ENCODE data around the gene FANCD2. TPM values are rescaled to one million over a fixed set of nuclear protein-coding genes. Genes with fewer than 3 reads are reported as not detected.
"Not testable (repeated sequence)": the region's sequence is repeated elsewhere in the genome, so short reads cannot be mapped to it uniquely, and the experiment has no call there.

FANCD2 gene
- total RNA-seq, 2 donors from 2014 or later = 35.0 to 110 TPM

- H3K27me3 Mint-ChIP-seq = no peaks in the 10 kb centered on the region
- DNase-seq (ENCODE audit: low spot score) = no peak
- H3K4me3 Mint-ChIP-seq = no peak overlapping the region
- H3K9me3 Mint-ChIP-seq = no peaks in the 10 kb centered on the region
- H3K36me3 Mint-ChIP-seq = no peaks in the 10 kb centered on the region
- no peak overlapping the region for H3K27ac Mint-ChIP-seq
- ATAC-seq = no peak
- peaks cover 21 to 39% of the 10 kb centered on the region in 2 donors for H3K4me1 Mint-ChIP-seq (ENCODE audit: low read depth in 2 of 2)
Observed at GRCh38 chr3:10007126-10007782, 19.0 kb upstream of the FANCD2 start.

- H3K36me3 Mint-ChIP-seq; H3K9me3 Mint-ChIP-seq; H3K27me3 Mint-ChIP-seq; ATAC-seq; H3K27ac Mint-ChIP-seq; DNase-seq (ENCODE audit: low spot score): not testable (repeated sequence)
- Mint-ChIP-seq H3K4me1 (ENCODE audit: low read depth in 2 of 2) (peaks cover 21 to 43% of the 10 kb centered on the region in 2 donors), H3K4me3 (peak overlapping the region; percentile 25)
Observed at GRCh38 chr3:10008216-10008587, 18.0 kb upstream of the FANCD2 start.

GRCh38 chr3:10008588-10009344 is 17.5 kb upstream of the FANCD2 start:
- Mint-ChIP-seq H3K36me3 (no peaks in the 10 kb centered on the region), H3K9me3 (no peaks in the 10 kb centered on the region), H3K27ac (no peak overlapping the region), H3K4me1 (ENCODE audit: low read depth in 2 of 2) (peaks cover 21 to 43% of the 10 kb centered on the region in 2 donors), H3K27me3 (no peaks in the 10 kb centered on the region), H3K4me3 (peak overlapping the region; percentile 54)
- ATAC-seq (peak; percentile 71 to 82), DNase-seq (ENCODE audit: low spot score) (peak; percentile 85)

- Mint-ChIP-seq H3K36me3 (no peaks in the 10 kb centered on the region), H3K4me1 (ENCODE audit: low read depth in 2 of 2) (peaks cover 12 to 32% of the 10 kb centered on the region in 2 donors)
- no peak for DNase-seq (ENCODE audit: low spot score)
Observed at GRCh38 chr3:10010421-10010877, 15.8 kb upstream of the FANCD2 start.

GRCh38 chr3:10010878-10011465 is 15.3 kb upstream of the FANCD2 start:
- Mint-ChIP-seq H3K4me3 (peak overlapping the region; percentile 73), H3K27ac (peak overlapping the region in 1 of 2 donors; percentile 76), H3K36me3 (no peaks in the 10 kb centered on the region), H3K9me3 (no peaks in the 10 kb centered on the region), H3K4me1 (ENCODE audit: low read depth in 2 of 2) (peaks cover 11 to 27% of the 10 kb centered on the region in 2 donors), H3K27me3 (no peaks in the 10 kb centered on the region)
- peak; percentile 96 to 97 for ATAC-seq
- DNase-seq (ENCODE audit: low spot score) = peak; percentile 97

More at GRCh38 chr3:10010421-10010877, 15.8 kb upstream of the FANCD2 start:
- Mint-ChIP-seq H3K9me3 (no peaks in the 10 kb centered on the region), H3K27ac (peak overlapping the region; percentile 35 to 76), H3K4me3 (peak overlapping the region; percentile 73), H3K27me3 (no peaks in the 10 kb centered on the region)
- no peak for ATAC-seq

GRCh38 chr3:10011631-10012030 is 14.6 kb upstream of the FANCD2 start:
- DNase-seq (ENCODE audit: low spot score) (no peak), ATAC-seq (no peak)
- H3K36me3 Mint-ChIP-seq = no peaks in the 10 kb centered on the region
- no peaks in the 10 kb centered on the region for H3K27me3 Mint-ChIP-seq
- H3K9me3 Mint-ChIP-seq = no peaks in the 10 kb centered on the region
- H3K27ac Mint-ChIP-seq = peak overlapping the region in 1 of 2 donors; percentile 53
- H3K4me1 Mint-ChIP-seq (ENCODE audit: low read depth in 2 of 2) = peaks cover 11 to 27% of the 10 kb centered on the region in 2 donors
- peak overlapping the region; percentile 15 for H3K4me3 Mint-ChIP-seq

- H3K4me3 Mint-ChIP-seq = peak overlapping the region; percentile 15
- ATAC-seq (no peak), DNase-seq (ENCODE audit: low spot score) (no peak)
- H3K27ac Mint-ChIP-seq = peak overlapping the region in 1 of 2 donors; percentile 53
- peaks cover 12 to 27% of the 10 kb centered on the region in 2 donors for H3K4me1 Mint-ChIP-seq (ENCODE audit: low read depth in 2 of 2)
- H3K27me3 Mint-ChIP-seq = no peaks in the 10 kb centered on the region
- no peaks in the 10 kb centered on the region for H3K9me3 Mint-ChIP-seq
- no peaks in the 10 kb centered on the region for H3K36me3 Mint-ChIP-seq
Observed at GRCh38 chr3:10012106-10012505, 14.1 kb upstream of the FANCD2 start.

GRCh38 chr3:10015461-10015904 is 10.8 kb upstream of the FANCD2 start:
- Mint-ChIP-seq H3K9me3 (no peaks in the 10 kb centered on the region), H3K4me3 (no peak overlapping the region), H3K27me3 (no peaks in the 10 kb centered on the region), H3K4me1 (ENCODE audit: low read depth in 2 of 2) (peaks cover 25 to 27% of the 10 kb centered on the region in 2 donors), H3K27ac (no peak overlapping the region), H3K36me3 (peaks cover 5% of the 10 kb centered on the region)
- ATAC-seq (no peak), DNase-seq (ENCODE audit: low spot score) (no peak)

GRCh38 chr3:10017636-10018292 is 8.5 kb upstream of the FANCD2 start:
- peak overlapping the region; percentile 41 to 48 for H3K27ac Mint-ChIP-seq
- peak overlapping the region; percentile 53 for H3K4me3 Mint-ChIP-seq
- peaks cover 11% of the 10 kb centered on the region for H3K36me3 Mint-ChIP-seq
- DNase-seq (ENCODE audit: low spot score) (peak; percentile 87), ATAC-seq (peak; percentile 92 to 93)
- H3K4me1 Mint-ChIP-seq (ENCODE audit: low read depth in 2 of 2) = peaks cover 20 to 28% of the 10 kb centered on the region in 2 donors
- H3K9me3 Mint-ChIP-seq = no peaks in the 10 kb centered on the region
- no peaks in the 10 kb centered on the region for H3K27me3 Mint-ChIP-seq

GRCh38 chr3:10018806-10019205 is 7.4 kb upstream of the FANCD2 start:
- peaks cover 25 to 36% of the 10 kb centered on the region in 2 donors for H3K4me1 Mint-ChIP-seq (ENCODE audit: low read depth in 2 of 2)
- not testable (repeated sequence) for H3K9me3 Mint-ChIP-seq; H3K27ac Mint-ChIP-seq; H3K27me3 Mint-ChIP-seq; ATAC-seq; DNase-seq (ENCODE audit: low spot score)
- H3K4me3 Mint-ChIP-seq = peak overlapping the region; percentile 17
- peaks cover 11% of the 10 kb centered on the region for H3K36me3 Mint-ChIP-seq

- DNase-seq (ENCODE audit: low spot score) = no peak
- peaks cover 25 to 36% of the 10 kb centered on the region in 2 donors for H3K4me1 Mint-ChIP-seq (ENCODE audit: low read depth in 2 of 2)
- peaks cover 11% of the 10 kb centered on the region for H3K36me3 Mint-ChIP-seq
- H3K27ac Mint-ChIP-seq = no peak overlapping the region
- H3K4me3 Mint-ChIP-seq = peak overlapping the region; percentile 17
- H3K27me3 Mint-ChIP-seq = no peaks in the 10 kb centered on the region
- H3K9me3 Mint-ChIP-seq = no peaks in the 10 kb centered on the region
- no peak for ATAC-seq
Observed at GRCh38 chr3:10019326-10019725, 6.9 kb upstream of the FANCD2 start.

GRCh38 chr3:10021856-10022775 is 4.1 kb upstream of the FANCD2 start:
- no peak for ATAC-seq
- no peak overlapping the region for H3K4me3 Mint-ChIP-seq

More at GRCh38 chr3:10021856-10022775, 4.1 kb upstream of the FANCD2 start:
- peaks cover 26 to 40% of the 10 kb centered on the region in 2 donors for H3K4me1 Mint-ChIP-seq (ENCODE audit: low read depth in 2 of 2)
- H3K27me3 Mint-ChIP-seq = no peaks in the 10 kb centered on the region
- H3K36me3 Mint-ChIP-seq = peaks cover 11% of the 10 kb centered on the region
- H3K27ac Mint-ChIP-seq = peak overlapping the region in 1 of 2 donors; percentile 72
- H3K9me3 Mint-ChIP-seq = no peaks in the 10 kb centered on the region
- DNase-seq (ENCODE audit: low spot score) = no peak
